Heart left ventricle (tissue), 13 donors: ENCODE results near the gene PSMG1.

ENCODE experiments used
- CTCF ChIP-seq, 12 donors: fragments of 200-600 bp; sonication (generic) in 4 of 12; IDR thresholded peaks; one replicate each; pipeline versions ENCODE4 v1.5.0 to v1.8.0; 2018 to 2022; ENCODE audit warnings: antibody characterized with exemption in 12 of 12, mild to moderate bottlenecking in 5 of 12
- POLR2A ChIP-seq, 2 donors: fragments of 450-650 bp; IDR thresholded peaks; one replicate each; pipeline ENCODE4 v1.6.1; 2017; ENCODE audit warnings: antibody characterized with exemption in 2 of 2, mild to moderate bottlenecking in 2 of 2, moderate library complexity in 2 of 2
- donor health status: ischemic (EF 13 %, LVEDD 7.1; RV severe dilation, severe dysfunction).
- donor health status: DM: no; HTN: yes; CAD: no.
- donor health status: DM: no; HTN: no; CAD: no.
- donor health status: ischemic (EF 25% LVEDD 6.9; RV normal size, moderate dysfunction).
- donor health status: ischemic (EF 25% LVEDD 5.7; RV mildly dilated, moderate dysfunction).
- donor health status: ischemic (EF 35%, LVEDD 5.7; RV mildly dilated, moderate dysfunction).
- donor health status: nonischemic (EF 11% LVEDD 7.7; RV severe dilation, severe dysfunction).
- donor health status: DM: yes; HTN: yes; CAD: no.
- donor health status: PGD.
- donor health status: ischemic (EF 29% LVEDD 5.4; RV normal size, mild dysfunction).
- donor health status: nonischemic (EF 23%, LVEDD 6.1; RV moderate dilation, normal function).

GRCh38 chr21:39189857-39190604, 6.8 kb upstream of the PSMG1 start:
- TF ChIP-seq CTCF (IDR thresholded peaks at IDR 0.05) (no peak), POLR2A (IDR thresholded peaks at IDR 0.05) (no peak)
